CD1c-positive myeloid dendritic cell (primary cell): ENCODE measurements around the gene DENND4B.
"Not testable (repeated sequence)": the region's sequence is repeated elsewhere in the genome, so short reads cannot be mapped to it uniquely, and the experiment has no call there.

Experiments used
- DNase-seq: peaks from one replicate; pipeline ENCODE4 v3.0.0-alpha.2; 2016; ENCODE audit errors: extremely low spot score

DENND4B gene, protein sequence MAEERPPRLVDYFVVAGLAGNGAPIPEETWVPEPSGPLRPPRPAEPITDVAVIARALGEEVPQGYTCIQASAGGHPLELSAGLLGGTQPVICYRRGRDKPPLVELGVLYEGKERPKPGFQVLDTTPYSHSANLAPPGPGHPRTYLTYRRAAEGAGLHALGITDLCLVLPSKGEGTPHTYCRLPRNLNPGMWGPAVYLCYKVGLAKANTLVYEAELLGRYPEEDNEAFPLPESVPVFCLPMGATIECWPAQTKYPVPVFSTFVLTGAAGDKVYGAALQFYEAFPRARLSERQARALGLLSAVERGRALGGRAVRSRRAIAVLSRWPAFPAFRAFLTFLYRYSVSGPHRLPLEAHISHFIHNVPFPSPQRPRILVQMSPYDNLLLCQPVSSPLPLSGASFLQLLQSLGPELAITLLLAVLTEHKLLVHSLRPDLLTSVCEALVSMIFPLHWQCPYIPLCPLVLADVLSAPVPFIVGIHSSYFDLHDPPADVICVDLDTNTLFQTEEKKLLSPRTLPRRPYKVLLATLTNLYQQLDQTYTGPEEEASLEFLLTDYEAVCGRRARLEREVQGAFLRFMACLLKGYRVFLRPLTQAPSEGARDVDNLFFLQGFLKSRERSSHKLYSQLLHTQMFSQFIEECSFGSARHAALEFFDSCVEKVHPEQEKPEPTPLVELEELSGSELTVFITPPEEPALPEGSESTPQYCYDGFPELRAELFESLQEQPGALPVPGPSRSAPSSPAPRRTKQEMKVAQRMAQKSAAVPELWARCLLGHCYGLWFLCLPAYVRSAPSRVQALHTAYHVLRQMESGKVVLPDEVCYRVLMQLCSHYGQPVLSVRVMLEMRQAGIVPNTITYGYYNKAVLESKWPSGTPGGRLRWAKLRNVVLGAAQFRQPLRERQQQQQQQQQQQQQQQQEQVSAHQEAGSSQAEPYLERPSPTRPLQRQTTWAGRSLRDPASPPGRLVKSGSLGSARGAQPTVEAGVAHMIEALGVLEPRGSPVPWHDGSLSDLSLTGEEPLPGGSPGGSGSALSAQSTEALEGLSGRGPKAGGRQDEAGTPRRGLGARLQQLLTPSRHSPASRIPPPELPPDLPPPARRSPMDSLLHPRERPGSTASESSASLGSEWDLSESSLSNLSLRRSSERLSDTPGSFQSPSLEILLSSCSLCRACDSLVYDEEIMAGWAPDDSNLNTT (N-terminal part only)

GRCh38 chr1:153946622-153947241 lies at the start of gene DENND4B:
Gene DENND4B, minus strand, starts transcription at chr1:153946718. Its CDS starts 2,344 bp downstream, at chr1:153944374.
- peak; percentile 87 for DNase-seq

DNA sequence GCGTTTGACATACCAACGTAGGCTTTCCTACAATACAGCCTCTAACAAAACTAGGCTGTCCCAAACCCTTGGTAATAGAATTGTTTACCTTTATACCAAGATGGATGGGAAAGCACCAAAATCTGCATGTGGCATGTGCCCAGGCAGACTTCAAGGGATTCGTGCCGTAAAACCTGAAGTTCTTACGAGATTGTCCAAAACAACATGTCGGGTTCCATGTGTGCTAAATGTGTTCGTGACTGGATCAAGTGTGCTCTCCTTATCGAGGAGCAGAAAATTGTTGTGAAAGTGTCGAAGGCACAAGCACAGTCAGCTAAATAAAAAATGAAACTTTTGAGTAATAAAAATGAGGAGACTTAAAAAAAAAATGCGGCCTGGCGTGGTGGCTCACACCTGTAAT lies 49.1 kb upstream of the DENND4B start:
- DNase-seq: no peak

DNA sequence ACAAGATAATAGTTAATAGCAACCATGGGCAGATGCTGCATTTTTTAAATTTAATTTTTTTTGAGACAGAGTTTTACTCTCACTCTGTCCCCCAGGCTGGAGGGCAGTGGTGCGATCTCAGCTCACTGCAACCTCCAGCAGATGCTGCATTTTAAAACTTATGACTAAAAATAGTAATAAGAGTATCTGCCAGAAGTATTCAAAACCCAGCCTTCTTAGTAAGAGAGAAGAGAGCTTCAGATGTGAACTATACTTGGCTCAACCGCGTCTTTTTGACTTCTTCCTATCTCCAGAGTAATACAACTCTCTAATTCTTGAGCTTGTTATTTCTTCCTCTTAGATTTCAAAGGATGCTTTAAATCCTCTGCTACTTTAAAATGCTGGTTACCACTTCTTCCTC lies 48.7 kb upstream of the DENND4B start:
- no peak for DNase-seq

GRCh38 chr1:153991806-153992205 lies 45.3 kb upstream of the DENND4B start:
- DNase-seq: no peak

DNA sequence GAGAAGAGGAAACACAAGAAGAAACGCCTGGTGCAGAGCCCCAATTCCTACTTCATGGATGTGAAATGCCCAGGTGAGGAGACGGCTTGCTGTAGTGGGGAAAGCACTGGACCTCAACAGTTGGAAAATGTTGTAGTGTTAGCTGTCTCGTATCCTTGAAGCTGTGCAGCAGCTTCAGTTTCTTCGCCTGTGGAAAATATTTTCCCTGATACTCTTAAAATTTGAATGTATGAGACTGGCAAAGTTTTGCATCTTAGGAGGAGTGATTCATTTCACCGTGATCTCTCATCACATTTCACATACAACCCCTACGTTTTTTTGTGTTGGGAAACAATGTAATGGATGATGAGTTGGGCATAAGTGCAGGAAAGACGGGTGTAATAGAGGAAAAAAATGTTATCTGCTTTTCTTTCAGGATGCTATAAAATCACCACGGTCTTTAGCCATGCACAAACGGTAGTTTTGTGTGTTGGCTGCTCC lies 44.7 kb upstream of the DENND4B start:
- no peak for DNase-seq

DNA sequence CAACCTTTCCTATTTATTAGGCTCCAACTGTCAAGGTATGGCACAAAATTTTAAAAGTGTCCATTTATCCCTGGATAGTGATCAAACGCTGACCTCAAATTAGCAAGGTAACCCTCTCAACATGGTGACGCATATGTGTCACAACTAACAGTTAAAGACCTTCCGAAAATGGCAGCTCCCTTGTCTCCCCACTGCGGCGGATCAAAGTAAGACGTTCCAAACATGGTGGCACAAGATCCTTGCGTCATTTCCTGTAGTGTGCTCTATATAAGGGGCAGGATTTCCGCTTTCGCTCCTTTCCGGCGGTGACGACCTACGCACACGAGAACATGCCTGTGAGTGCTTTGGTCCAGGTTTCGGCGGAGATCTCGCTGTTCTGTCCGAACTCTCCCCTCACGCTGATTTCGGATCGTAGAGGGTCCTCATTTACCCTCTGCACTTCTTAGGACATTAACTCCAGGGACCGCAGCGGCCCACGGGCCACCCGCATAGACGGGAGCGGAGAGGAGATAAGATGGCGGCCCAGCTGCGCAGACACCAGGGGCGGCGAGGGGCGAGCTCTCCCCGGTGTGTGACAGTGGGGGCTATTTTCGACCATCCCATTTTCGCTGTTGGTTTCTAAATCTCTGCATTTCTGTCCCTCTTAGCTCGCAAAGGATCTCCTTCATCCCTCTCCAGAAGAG lies 44.1 kb upstream of the DENND4B start, which contains the start of gene RPS27:
RPS27 (plus strand) TSS at position 295 of the 683 bp plus-strand sequence; CDS start at position 330, 35 bp downstream.
- peak; percentile 97 for DNase-seq

GRCh38 chr1:153987621-153988020 lies 41.1 kb upstream of the DENND4B start:
- no peak for DNase-seq

DNA sequence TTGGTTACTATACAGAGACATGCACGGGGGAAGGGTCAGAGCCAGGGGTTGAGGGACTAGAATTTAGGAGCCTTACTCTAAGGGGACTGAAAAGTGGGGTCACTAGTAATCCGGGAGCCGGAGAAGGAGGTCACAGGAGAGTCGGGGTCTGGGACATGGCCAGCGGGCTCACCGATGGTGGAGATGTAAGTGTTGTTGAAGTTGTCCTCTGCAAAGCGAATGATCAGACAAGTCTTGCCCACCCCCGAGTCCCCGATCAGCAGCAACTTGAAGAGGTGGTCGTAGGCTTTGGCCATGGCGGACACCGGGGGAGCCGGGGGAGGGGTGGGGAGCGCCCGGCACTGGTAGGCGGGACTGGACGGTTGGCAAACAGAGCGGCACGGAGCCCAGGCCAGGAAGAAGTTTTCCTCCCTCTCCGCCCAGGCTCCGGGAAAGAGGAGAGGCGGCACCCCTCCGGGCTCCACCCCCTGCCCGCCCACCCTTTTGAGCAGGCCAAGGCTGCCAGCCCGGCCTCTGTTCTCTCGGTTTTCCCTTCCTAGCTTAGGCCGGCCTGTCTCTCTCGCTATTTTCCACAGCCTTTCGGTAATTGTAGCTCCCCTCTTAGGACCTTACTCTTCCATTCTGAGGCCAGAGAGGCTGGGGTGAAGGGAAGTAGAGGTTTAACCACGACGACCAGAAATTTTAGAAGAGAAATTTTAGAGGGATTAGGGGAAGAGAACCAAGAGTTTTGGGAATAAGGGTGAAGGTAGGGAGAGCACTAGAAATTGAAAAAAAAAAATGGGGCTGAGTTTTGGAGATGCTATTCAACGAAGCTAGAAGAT lies 39.6 kb upstream of the DENND4B start, which contains the start of gene RAB13:
RAB13 (minus strand) TSS at position 399 of the 821 bp plus-strand sequence; CDS start at position 296, 103 bp downstream.
- peak; percentile 72 for DNase-seq

DNA sequence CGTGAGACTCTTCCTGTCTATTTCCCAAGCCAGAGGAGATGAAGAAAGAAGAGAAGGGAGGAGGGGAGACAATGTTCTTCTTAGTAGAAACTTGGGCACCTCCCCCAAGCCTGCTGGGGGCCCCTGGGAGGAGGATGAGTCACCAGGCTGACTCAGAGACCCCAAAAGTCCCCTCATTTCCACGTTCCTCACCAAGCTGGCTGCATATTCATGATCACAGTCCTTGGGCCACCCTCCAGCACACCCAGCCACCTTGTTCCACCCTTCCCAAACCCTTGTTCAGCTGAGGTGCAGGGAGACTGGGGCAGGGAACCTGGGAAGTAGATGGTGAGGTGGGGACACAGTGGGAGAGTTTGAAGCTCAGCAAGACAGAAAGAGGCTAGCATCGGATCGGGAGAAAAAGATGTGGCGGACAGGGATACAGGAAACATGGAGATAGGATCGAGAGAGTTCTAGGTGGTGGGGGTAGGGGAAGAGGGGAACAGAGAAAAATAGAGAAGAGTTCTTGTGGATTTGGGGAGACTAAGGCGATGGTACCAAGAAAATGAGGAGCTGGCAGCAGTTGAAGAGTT lies 38.9 kb upstream of the DENND4B start:
- peak; percentile 51 for DNase-seq

DNA sequence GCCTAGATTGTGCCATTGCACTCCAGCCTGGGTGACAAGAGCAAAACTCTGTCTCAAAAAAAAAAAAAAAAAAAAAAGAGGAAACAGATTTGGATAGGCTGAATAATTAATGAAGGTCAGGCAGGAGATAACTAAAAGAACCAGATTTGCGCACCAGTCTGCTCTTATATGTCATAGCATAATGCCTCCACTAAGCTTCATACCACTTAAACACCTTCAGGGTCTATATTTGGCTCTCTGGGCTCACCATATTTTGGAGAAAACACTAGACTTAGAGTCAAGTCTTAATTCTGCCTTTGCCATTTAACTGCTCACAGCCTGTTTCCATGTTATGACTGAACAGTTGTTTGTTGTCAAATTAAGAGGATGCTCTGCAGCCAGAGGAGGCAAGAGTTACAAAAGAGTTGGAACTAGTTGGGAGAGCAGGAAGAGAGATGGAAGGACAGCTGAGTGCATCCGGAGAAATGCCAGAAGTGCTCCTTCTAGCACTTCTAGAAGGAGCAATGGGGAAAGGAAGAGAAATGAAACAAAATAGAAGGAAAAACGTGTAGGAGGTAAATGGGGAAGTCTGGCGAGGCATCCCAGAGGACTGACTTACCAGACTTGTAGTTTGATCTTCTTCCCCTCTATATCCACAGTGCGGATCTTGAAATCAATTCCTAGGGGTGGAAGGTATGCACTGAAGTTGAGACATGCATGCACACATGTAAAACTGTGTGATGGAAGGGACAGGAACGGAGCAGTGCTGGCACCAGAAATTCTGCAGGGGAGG lies 37.8 kb upstream of the DENND4B start:
- peak; percentile 61 for DNase-seq

DNA sequence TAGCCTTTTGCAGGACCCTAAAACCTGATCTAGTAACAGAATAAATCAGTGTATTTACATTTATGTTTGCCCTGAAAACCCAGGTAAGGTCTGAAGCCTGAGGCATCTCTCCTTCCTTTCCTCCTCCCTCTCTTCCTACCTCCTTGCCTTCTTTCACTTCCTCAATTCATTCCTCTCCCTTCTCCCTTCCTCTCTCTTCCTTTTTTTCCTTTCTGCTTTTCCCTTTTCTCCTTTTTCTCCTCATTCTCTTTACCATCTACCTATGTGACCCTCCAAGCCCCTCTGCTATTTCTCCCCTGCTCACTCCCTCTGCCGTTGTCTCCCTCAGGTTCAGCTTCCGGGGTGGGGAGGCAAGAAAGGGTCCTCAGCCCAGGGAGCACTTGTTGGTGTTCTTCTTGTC lies 35.2 kb upstream of the DENND4B start:
- DNase-seq: not testable (repeated sequence)

DNA sequence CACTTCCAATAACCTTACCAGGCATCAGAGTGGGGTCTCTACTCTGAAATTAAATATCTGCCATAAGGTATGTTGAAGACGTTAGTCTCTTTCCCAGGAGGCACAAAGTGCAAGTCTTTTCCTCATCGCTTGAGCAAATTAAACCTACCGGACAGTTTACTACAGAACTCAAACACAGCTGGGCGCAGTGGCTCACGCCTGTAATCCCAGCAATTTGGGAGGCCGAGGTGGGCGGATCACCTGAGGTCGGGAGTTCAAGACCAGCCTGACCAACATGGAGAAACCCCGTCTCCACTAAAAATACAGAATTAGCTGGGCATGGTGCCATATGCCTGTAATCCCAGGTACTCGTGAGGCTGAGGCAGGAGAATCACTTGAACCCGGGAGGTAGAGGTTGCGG lies 32.6 kb upstream of the DENND4B start:
- not testable (repeated sequence) for DNase-seq

DNA sequence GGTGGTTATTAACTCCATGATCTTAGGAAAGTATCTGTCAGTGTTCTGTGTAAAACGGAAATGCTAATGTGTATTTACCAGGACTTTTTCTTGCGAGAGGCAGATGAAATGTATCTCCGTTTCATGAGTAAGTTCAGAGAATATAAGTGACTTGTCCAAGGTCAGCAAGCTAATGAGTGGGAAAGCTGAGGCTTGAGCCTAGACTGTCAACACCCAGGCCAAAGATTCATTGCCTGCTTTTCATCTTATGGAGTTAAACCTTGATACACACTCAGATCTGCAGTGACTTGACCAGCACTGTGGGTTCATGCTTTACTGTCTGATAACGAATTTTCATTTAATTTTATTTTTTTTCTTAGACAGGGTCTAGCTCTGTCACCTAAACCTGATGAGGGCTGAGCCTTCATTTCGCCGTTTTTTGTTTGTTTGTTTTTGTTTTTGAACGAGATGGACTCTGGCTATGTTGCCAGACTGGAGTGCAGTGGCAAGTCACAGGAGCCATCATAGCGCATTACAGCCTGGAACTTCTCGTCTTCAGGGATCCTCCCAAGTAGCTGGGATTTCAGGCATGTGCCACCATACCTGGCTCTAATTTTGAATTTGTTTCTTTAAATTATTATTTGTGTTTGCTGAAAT lies 31.9 kb upstream of the DENND4B start:
- DNase-seq: no peak

DNA sequence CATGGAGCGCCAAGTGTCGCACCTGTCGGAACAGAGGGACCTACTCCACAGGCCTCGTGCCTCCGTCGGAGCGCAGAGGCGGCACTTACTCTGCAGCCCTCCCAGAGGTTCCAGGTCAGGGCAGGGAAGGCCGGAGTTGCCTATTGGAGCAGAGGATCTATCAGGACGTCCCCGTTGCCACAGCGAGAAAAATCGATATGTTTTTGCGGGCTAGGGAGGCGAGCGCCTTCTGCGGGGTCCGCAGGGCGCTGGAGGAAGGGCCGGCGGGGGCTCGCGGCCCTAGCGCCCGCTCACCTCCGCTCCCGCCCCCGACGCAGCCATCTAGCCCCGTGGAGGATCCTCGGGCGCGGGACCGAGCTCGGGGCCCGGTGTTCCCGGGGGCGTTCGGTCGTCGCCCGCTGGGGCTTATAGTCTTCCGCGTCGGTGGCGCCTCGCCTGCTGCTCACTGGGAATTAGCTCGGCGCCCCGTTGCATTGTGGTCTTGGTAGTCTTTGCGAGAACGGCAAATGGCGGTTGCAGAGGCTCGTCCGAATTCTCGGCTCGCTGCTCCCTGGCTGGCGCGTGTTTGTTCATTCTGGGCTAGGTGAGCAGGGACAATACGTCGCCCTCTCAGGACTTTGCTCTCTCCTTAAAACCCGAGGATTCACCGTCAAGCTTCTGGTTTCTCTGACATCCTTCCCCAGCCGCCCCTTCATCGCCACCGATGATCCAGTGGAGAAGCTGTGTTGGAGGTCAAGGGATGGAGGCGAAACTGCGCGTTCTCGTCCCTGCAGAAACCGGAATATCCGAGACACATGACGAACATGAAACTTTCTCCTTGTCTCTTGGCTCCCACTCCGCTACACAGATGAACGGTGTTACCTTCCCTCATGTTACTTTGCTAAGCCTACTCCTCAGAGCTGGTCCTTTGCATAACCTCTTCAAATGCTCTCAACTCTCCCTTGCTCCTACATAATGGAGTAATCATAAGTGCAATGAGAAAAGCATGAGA lies 31.0 kb upstream of the DENND4B start, which contains the start of gene JTB:
JTB (minus strand) TSS at position 425 of the 991 bp plus-strand sequence; CDS start at position 3, 422 bp downstream.
- peak; percentile 92 for DNase-seq

GRCh38 chr1:153976819-153977249 lies 30.3 kb upstream of the DENND4B start:
- DNase-seq: no peak

- no peak for DNase-seq
Measured at GRCh38 chr1:153973525-153973924, 27.0 kb upstream of the DENND4B start.

DNA sequence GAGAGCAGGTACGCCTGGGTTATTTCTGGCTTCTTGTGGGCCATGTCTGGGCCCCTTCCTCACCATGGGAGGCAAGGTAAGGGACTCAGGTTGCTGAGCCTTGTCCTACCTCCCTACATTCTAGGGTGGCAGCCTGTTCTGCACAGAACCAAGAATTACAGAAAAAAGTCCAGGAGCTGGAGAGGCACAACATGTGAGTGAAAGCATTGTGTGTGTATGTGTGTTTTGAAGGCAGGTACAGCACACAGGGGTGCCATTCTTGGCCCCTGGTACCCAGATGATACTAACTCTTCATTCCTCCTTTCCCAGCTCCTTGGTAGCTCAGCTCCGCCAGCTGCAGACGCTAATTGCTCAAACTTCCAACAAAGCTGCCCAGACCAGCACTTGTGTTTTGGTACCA lies 26.6 kb upstream of the DENND4B start:
- DNase-seq: no peak
